ENCODE measurements around the gene ARL6IP1.
"Not testable (repeated sequence)": the region's sequence is repeated elsewhere in the genome, so short reads cannot be mapped to it uniquely, and the experiment has no call there.

The ARL6IP1 gene

DNA sequence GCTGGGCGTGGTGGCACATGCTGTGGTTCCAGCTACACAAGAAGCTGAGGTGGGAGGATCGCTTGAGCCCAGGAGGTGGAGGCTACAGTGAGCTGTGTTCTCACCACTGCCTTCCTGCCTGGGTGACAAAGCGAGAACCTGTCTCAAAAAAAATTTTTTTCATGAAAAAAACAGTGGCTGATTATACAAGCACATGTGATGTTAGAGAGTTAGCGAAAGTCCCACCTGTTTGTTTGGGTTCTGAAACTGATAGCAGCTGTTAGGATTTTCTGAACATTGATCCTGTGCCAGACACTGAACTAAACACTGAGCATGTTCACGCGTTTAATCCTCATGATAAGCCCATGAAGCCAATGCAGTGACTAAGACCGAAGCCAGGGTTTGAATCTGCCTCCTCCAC is 34.1 kb downstream of the ARL6IP1 start:
- FAIRE-seq = peak; percentile 52
- DNase-seq (ENCODE audit: insufficient read length, low spot score) = not testable (repeated sequence)

DNA sequence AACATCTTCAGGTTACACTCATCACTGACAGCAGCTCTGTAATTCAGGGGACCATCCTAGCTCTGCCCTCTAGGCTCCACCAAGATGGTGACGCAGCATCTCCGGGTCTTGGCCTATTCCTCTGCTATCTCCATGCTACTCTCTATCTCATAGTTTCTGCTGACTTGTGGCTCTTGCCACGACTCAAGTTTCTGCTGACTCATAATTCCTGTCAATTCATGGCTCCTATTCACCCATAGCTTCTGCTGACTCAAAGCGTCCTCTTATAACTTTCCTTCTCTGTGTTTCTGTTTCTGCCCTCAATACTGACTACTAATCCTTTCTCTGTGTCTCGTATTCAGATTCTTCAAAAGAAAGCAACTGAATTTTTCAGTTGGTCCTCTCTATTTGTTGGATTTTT is 38.6 kb downstream of the ARL6IP1 start:
- DNase-seq (ENCODE audit: insufficient read length, low spot score) = not testable (repeated sequence)
- FAIRE-seq = peak; percentile 66

DNA sequence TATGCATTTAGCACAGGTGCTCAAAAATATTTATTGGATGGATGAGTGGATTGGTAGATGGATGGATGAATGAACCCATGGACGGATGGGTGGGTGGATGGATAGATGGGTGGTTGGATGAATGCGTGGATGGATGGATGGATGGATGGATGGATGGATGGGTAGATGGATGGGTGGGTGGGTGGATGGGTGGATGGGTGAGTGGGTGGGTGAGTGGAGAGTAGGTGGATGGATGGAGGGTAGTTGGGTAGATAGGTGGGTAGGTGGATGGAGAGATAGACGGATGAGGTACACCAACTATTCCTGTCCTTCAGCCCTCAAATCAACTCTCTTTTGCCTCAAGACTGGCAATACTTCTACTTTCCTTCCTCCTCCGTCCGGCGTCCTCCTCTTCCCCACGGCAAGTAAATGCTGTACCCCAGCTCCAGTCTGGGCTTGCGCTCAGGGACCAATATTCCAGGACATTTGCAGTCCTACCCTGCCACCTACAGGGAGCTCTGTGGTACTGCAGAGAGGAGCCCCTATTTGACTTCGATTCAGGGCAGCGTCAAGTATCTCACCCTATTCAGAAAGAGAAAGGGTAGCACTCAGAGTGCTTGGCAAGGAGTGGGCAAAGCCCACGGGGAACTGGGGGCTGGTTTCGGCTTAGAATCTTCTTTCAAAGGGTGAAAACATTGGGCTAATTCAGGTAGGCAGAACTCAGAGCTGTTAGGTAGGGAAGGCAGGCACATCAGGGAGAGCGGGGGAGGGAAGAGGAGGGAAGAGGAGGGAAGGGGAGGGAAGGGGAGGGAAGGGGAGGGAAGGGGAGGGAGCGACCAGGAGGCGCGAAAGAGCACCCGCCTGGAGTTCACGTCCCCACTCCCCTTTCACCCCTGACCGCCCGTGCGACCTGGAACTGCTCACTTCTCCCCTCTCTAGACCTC is 41.5 kb downstream of the ARL6IP1 start:
- peak; percentile 98 for FAIRE-seq

DNA sequence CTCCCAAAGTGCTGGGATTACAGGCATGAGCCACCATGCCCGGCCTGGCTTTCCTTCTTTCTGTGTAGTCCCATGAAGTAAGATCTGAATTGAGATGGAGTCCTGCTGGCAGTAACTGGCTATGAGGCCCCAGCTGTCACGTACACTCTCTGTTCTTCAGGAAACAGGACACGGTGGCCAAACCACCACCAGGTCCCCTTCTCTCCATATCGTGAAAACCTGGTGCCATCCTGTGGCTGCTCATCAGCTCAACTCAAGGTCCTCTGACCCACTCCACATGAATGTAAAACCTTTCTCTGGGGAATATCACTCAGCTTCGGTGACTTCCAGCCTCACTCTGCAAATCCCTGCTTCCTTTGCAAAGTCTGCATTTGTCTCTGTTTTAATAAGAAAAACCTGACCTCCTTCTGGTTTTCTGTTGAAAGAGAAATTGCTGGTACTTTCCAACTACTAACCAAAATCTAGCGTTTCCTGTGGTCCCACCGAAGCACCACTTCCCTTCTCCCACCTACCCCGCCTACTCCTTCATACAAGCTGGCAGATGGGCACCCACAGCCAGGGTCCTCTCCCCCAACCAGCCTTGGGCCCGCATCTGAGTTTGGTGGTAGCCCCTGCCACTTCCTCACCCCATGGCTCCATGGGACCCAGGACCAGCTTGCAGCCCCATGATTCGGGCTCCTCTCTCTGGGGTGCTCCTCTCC is 43.2 kb downstream of the ARL6IP1 start:
- DNase-seq (ENCODE audit: insufficient read length, low spot score) = not testable (repeated sequence)
- FAIRE-seq = peak; percentile 54

More for the DNA sequence above, 41.5 kb downstream of the ARL6IP1 start:
- DNase-seq (ENCODE audit: insufficient read length, low spot score) = not testable (repeated sequence)

DNA sequence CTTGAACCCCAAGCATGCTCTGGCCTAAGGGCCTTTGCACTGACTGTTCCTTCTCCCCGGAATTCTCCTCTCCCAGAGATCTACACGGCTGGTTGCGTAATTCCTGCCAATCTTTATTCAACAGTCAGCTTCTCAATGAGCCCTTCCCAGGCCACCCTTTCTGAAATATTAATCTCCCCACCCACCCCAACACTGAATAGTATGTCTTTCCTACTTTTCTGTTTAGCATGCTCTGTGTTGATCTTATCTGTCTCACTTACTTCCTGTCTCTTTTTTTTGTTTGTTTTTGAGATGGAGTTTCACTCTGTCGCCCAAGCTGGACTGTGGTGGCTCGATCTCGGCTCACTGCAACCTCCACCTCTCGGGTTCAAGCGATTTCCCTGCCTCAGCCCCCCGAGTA is 44.7 kb downstream of the ARL6IP1 start:
- not testable (repeated sequence) for DNase-seq (ENCODE audit: insufficient read length, low spot score); FAIRE-seq

DNA sequence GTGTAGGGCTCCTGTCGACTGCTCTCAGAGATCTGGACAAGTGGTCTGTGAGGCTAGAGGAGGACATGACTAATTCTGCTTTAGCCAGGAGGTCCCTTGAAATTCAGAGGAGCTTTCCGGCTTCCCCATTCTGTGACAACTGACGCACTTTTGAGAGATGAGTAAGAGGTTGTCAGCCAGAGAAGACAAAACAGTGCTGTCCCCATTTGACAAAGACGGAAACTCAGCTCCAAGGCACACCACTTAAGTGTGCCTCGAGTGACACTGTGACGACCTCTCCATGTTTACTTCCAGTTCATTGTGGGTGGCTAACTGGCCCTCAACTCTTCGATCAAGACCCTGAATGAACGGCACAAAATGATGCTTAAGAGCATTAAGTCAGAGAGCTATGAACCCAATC is 58.5 kb downstream of the ARL6IP1 start:
- FAIRE-seq; DNase-seq (ENCODE audit: insufficient read length, low spot score): not testable (repeated sequence)
